Stomach (tissue), 4 donors: Measurements from ENCODE around the gene TRIM9.

ENCODE experiments used
- CTCF ChIP-seq, 7 experiments: fragments of 450-650 bp in 4 of 7; fragments of 200-600 bp in 3 of 7; sonication (generic) in 3 of 7; IDR thresholded peaks; one replicate each; pipeline ENCODE4 v1.5.1; 2016 to 2019; ENCODE audit warnings: antibody characterized with exemption in 7 of 7, control low read depth in 2 of 7, mild to moderate bottlenecking in 1 of 7
- POLR2A ChIP-seq, 4 donors: fragments of 450-650 bp; IDR thresholded peaks; one replicate each; pipeline ENCODE4 v1.6.1; 2016; ENCODE audit warnings: antibody characterized with exemption in 4 of 4, control low read depth in 2 of 4, mild to moderate bottlenecking in 1 of 4, moderate library complexity in 1 of 4

GRCh38 chr14:50951032-50951431, 143.9 kb downstream of the TRIM9 start:
- TF ChIP-seq CTCF (IDR thresholded peaks at IDR 0.05), result no peak
- no peak for TF ChIP-seq POLR2A (IDR thresholded peaks at IDR 0.05)
